ENCODE measurements around the gene FARS2.

DNA sequence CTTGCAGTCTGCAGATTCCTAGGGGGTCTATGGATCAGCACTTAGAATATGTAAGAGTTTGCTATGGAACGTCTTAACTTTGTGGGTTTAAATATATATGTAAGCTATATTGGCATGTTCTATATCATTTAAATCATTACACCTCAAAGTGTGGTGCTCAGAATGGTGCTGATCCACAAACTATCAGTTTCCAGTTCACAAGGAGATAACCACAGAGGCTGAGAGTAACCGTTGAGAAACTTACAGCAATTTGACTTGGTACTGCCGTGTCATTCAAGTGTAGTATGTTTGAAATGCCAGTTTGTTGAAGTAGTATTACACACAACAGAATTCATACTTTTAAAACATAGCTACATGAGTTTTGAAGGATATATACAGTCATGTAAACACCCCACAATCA lies 279.7 kb downstream of the FARS2 start:
- no peak for TF ChIP-seq TCF7L2 (IDR thresholded peaks at IDR 0.05; ENCODE audit: borderline replicate concordance, low read depth, low read length)
- no peak for TF ChIP-seq CTCF (tag by site-specific recombination; IDR thresholded peaks at IDR 0.05)
